Activated T-cell treated with anti-CD3 and anti-CD28 coated beads for 4 hours (primary cell): ENCODE data around the gene CWC27.

Experiments used
- DNase-seq: peaks from one replicate; pipeline ENCODE4 v3.0.0-alpha.2; 2020

Gene CWC27

DNA sequence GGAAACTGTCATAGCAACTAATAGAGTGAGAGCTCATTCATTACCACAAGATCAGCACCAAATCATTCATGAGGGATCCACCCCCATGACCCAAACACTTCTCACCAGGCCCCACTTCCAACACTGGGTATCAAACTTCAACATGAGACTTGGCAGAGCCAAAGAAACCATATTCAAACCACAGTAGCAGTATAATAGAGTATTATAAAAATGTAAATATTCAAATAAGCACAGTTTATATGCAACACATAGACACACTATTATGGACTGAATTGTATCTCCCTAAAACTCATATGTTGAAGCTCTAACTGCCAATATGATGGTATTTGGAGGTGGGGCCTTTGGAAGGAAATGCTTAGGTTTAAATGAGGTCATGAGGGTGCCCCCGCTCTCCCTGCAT is 240.5 kb downstream of the CWC27 start:
- DNase-seq, result no peak

DNA sequence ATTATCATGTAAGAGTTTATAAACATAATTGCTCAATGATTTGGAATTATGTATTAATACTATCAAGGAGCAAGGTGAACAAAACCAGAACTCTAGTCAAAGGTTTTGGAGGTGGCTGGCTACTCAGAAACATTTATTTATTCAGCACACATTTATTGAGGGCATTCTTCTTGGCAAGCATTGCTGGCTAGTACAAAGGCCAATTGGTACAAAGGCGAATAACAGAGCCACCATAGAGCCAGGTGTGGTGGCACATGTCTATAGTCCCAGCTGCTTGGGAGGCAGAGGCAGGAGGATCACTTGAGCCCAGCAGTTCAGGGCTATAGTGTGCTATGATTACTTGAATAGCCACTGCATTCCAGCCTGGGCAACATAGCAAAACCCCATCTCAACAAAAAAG is 242.1 kb downstream of the CWC27 start:
- no peak for DNase-seq

DNA sequence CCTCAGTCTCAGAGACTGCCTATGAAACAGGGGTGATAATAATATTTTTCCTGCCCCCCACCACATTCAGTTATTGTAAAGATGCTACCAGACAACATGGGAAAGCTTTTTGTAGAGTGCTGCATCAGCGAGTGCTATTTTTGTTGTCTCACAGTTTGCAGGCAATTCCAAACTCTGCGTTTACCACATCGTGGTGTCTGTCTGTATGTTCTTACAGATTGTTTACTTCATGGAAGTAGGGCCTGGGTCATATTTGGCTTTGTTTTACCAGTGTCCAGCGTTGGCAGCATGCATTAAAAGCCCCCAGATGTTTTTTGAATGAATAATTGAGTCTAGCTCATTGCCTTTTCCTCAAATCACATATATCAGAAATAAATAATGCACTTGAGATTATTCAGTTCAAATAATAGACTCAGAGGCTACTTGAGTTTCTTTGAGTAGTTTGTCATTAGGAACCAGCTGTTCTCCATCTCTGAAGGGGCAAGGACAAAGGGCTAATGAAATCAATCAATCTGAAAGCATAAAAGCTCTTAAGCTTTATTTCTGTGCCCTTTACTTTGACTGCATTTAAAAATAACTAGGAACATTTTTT is 243.7 kb downstream of the CWC27 start:
- DNase-seq, result no peak

DNA sequence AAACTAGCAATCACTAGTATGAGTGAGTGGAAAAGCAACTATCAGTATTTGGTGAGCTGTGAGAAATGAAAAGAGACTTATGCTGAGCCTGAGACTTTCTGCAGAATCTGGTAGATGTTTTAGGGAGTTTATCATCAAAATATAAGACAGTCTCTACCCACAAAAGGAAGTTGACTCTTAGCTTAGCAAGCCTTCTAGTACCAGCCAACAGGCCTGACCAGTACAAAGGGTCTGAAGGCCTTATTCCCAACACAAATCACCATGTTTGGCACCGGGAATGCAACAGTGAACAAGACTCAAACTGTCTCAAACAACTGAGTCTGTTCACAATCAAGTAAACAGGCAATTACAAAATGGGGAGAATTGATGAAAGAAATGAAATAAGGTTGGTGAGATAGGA is 244.4 kb downstream of the CWC27 start:
- DNase-seq, result no peak

DNA sequence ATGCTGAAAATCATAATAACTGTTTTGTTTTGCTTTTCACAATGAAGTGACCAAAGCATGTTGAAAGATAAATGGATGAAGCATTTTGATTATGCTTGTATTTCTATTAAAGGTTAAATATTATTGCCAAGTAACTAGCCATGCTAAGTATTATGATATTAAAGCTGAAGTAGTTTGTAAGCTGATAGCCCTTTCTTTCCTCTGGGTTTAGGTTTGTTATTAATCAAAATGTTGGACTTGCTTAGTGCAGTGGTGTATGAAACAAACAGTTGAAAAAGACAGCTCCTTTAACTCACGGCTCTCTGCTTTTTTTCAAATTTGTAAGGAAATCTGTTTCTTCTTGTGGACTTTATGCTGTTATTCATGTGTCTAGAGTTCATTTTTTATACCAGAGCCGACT is 246.0 kb downstream of the CWC27 start:
- no peak for DNase-seq

DNA sequence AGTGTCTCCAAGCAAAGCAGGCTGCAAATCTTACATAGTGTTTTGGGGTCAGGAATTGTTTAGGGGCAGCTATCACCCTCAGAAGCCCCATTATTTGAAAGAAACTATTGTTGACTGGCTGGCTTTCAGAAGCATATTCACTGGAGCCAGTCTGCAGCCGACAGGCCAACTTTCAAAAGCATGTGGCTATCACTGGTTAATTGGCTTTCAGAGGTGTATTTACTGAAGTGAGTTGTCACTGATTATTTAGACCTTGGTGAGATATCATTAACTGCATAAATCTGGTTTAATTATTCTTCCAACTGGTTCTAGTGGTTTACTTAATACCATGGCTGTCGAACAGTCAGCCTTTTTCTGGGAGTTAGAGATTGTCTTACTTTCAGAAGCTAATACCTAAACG is 247.0 kb downstream of the CWC27 start:
- DNase-seq, result no peak

DNA sequence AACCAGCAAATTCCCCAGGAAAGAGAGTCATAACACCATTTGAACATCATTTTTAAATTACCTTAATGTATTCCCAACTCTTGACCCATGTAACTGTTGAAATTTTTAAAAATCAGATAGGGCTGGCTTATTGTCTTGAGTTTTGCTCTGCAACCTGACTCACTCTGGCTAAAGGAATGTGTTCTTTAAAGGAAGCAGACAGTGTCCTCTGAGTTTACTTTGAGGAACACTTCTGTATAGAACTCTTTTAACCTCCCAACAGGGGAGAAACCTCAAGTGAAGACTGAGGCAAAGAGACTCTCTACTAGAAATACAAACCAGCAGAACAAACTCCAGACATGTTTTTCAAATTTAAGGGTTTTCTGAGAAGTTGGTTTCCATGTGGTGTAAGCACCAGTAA is 248.9 kb downstream of the CWC27 start:
- DNase-seq, result no peak

DNA sequence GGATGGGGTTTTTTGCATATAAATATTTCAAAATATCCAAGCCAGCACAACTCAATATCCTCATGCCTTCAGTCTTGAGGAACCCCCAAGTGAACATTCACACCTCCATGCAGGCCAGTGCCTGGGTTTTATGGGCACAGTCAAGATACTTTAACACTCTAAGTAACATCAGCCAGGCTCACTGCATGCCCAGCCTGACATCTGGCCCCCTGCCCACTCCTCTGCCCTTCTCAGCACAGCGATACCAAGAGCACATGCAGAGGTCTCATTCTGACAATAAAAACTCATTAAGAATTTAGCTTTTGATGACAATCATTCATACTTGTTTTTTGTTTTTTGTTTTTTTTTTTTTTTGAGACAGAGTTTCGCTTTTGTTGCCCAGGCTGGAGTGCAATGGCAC is 250.0 kb downstream of the CWC27 start:
- DNase-seq, result no peak

DNA sequence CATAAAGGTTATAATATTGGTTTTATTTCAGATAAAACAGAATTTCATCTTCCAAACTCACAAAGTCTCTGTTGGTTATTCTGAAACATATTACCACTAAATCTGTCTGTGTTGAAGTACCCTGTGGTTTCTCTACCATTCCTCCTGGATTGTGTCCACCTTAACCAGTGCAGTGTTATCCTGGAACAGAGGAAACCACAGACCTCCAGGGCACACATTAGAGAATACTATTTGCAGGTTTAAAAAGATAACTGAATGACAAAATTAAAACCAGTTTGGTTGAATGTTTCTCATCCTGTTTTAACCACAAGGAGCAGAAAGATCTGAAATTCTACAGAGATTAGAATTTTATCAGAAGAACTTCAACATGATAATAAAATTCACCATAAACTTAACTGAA is 251.8 kb downstream of the CWC27 start:
- DNase-seq, result no peak

DNA sequence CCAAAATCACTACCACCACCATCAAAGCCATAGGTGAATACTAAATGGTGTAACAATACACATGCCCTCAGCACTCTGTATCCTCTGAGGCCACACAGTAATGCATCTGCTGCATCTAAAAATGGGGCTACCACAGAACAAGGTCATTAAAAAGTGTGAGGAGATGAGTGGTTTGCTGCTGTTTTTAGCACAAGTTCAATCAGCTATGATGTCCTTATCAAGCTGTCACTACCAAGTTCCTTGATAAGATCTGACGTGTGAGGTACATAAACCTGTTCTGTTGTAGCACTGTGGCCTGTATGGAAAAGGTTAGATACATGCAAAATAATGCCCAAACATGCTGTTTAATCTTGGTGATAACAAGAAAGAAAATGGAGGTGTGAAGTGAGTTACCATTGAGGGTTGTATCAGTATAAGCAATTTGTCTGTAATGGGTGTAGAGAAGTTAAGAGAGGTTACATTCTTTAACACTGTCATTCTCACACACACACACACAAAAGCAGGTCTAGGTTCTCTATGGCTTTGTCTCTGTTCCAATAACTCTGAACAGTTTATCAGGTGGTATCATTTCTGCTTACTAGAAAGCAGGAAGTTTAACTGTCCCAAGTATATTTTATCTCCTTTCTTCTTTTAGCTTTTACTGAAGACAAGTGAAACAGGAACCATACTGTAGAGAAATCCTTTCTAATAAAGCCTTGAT is 252.9 kb downstream of the CWC27 start:
- no peak for DNase-seq

DNA sequence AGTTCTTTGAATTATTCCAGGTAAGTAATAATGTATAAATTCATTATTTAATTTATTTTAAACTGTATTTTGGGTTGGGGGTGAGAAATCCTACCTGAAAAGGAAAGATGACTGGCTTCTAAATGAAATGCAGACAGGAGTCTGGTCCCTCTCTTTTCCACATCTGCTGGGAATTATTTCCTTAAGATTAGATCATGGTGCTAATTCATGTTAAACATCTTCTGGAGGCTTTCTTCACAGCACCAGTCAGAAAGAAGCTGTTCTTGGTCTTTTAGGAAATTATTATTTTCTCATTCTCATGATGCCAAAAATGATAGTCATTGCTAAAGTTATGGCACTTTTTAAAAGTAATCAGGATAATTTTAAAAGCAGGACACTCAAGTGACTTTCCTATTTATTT is 254.2 kb downstream of the CWC27 start:
- no peak for DNase-seq

DNA sequence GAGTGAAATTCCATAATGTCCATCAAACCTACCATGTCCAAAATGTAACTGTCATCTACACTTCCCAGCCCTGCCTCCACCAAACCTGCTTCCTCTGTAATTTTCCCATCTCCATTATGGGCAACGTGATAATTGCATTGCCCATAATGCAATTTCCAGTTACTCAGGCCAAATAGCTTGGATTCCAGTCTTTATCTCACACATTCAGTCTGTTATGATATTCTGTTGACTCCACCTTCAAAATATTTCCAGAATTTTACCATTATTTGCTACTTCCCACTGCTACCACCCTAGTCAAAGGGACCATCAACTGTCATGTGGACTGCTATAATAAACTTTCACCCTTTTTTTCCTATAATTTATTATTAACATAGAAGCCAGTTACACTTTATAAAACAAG is 256.0 kb downstream of the CWC27 start:
- no peak for DNase-seq

DNA sequence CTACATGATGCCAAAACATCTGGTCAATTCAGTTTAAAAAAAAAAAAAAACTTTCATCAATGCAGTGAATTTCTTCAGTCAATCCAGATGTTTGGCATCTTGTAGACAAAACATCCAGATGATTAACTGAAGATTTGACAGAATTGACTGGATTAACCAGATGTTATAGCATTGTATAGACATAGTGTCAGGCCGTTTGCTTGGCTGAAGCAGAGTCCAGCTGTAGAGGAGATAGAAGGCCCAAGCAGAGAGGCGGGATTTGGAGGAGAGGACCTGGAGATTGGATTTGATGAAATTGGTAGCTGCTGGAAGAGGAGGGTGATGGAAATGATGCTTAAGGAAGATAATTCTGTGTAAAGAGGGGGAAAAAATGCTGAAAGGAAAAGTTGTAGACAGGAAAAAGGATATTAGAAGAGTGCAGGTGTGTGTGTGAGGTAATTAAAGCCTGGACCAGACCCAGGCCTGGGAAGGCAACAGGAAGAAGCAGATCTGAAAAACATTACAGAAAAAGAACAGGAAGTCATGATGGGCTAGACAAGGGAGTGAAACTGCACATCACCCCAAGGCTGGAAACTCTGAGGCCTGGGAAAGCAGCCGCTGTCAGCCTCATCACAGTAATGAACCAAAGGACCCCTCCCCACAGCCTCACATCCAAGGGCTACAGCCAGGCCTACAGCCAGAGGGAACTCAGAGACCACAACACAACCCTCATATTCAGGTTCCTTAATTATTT is 258.3 kb downstream of the CWC27 start:
- DNase-seq, result no peak

DNA sequence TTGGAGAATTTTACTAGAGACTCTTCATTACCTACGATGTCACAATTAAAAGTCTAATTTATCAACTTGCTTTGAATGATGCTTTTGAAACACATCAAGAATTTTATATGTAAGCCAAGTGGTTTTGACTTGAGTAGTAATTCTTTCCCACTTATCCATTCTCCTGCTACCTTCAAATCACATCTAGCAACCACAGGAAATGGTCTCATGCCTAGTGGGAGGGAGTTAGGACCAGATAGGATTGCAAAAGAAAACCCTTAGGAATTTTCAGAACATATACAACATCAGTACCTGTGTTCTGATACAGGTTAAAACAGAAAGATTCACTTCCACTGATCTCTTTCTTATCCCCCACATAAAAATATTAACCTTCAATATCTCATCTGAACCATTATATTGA is 260.4 kb downstream of the CWC27 start:
- DNase-seq, result no peak

DNA sequence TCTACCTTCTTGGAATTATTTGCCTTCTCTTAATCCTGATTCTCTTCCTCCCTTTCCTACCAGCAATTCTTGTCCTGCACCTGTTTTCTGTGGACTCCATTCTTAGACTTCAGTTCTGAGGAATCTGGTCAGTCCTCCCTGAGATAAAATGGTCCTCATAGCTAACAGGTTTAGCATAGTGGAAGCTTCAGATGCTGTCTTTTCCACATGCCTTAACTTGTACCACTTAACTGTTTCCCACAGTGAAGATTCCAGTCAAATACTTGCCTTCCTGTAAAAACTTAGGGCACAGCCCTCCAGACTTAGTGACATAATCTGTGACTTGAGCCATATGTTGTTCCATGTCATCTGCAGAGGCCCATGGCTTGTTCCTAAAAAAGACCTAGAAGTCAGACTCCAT is 261.3 kb downstream of the CWC27 start:
- no peak for DNase-seq

DNA sequence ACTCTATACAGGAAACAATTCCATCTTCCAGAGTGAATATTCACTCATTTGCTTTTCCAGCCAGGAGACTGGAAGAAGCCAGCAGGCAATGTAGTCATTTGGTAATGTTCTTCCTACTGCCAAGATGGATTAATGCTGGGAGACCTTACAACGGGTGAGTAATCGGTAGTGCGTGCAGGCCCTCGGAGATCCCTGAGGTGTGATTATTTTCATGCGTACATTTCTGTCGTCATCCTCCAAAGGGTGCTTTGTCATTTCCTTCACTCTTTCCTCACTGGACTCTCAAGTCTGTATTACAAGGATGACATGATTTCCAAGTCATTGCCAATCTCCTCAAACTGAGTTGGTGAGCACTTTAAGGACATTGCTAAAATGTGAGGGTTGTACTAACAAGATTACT is 263.5 kb downstream of the CWC27 start:
- DNase-seq, result no peak

DNA sequence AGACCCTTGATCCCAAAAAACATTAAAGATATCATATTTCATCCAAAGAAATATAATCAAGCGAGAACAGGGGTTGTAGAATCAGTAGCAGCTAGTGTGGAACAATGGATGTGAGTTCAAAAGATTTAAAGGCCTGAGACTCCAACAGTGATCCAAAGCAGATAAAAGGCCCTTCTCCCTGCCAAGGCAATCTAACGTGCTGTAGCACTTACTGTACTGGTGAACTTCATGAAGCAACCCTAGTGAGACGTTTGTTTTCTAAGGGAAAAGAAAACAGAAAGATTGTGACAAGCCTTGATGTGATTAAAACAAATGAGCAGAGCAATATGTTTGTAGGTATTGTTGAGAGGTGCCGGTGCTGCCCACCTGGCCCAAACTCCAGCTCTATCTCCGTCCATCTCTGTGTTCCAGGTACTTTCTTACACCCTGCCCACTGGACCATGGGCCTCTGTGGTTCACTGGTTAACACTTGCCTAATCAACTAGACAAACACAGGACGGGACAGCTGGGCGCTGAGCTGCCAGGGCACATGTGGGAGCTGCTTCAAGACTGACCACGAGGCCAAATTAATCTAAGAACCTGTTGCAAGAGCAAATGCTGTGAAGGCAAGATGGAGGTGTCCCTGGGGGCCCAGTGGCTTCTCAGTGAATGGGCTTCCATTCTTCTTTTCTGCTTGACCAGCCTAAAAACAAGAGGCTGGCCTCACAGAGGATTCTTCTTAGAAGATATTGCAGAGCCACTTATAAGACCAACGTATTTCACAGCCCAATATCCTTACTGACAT is 265.5 kb downstream of the CWC27 start:
- no peak for DNase-seq

DNA sequence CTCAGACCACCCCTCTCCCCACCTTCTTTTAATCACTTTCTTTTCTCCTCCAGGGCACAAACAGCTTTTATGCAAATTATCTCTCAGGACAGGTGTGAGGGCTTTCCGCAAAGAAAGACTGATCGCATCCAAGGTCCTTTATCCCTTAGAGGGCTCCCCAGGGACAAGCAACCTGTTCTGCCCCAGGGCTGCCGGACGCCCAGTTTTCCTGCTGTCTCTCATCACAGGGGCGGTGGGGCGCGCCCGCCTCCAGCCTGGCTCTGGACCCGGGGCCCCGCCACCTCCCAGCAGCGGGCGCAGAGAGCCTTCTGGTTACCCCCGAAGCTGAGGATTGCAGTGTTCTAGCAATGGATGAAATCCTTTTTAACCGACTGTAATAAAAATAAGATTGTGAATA is 266.1 kb downstream of the CWC27 start:
- DNase-seq, result no peak

DNA sequence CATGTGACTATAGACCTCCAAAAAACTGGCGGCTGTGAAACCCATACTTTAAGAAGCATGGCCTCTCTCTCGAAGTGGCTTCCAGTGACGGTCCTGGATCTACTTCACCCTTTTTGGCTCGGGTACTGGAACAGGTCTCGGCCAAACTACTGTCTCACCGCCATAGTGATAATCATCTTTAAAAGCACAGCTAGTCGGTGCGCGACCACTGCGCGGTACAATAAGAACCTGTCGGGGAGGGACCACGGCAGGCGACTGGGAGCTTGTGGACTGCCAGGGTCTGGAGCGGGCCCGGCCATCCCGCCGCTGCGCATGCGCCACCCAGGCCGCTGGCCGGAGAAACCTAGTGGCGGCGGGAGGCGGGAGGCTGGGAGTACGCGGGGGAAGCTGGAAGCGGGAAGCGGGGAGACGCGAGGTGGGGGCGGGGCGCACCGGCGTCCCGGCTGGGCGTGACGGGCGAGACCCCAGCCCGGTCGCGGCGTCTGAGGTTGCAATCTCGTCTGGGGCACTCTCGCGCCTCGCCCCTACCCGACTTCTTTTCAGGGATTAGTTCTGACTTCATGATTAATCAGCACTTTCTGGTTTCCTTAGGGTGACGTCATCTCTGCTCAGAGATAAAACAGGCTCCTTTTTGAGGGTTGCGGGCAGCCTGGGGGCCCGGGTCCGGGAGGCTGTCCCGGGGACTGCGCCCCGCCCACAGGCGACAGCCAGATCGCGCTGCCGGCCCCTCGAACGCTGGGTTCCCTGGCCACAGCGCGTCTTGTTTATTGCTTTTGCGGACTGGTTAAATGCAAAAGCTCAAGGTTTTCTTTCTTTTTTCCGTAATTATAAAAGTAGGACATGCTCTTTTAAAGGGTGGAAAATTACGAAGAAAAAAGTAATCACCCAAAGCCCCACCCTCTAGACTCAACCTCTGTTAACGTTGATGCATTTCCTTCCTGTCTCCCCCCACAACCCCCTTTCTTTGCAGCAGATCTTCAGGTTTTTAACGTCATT is 266.8 kb downstream of the CWC27 start:
- DNase-seq, result peak; percentile 59

DNA sequence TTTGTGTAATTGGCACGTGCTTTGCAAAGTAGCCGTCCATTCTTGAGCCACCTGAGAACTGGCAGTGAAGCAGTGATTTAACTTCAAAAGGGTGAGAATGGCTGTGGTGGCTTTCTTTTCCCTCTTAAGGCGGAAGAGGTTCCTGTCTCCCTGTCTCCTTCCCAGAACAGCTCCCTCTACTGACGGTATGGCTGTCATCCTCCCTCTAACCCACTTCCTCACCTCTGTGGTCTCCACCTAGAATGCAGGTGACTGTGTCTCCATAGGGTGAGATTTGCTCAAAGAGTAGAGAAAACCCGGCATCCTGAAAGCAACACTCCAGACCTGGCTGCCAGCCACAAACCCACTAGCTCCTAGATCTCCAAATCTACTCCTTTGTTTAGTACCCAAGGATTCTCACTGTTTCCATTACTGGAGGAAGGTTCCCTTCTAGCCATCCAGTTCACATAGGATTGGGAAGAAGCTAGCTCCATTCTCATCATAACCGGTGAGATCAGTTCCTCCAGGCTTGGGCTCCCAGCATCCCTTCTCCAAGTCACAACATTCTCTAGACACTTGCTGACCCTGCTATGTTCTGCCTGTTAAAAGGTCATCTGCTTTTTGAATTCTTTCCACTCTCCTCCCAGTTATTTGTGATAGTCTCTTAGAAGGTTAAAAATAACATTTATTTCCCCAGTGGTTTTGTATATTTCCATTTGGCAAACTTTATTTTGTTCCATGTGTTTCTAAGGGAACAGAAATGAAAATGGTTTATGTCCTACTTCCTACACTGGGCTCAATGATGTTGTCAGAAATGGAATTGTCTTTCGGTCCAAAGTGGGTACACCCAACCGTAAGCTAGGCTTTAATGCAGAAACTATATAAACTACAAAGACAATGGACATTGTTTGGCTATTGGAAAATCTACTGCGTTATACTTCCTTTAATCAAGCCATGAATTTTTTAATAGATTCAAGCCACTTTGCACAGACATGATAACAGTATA is 269.4 kb downstream of the CWC27 start:
- no peak for DNase-seq
